ENCODE results near the gene CERT1. TPM values are rescaled to one million over a fixed set of nuclear protein-coding genes. Genes with fewer than 3 reads are reported as not detected.

CERT1 gene
- total and polyA plus RNA-seq, 8 donors: 49.2 to 72.7 (median 56.9) TPM

- DNase-seq (no peak), ATAC-seq (no peak)
- TF ChIP-seq CTCF (IDR thresholded peaks at IDR 0.05): no peak
- intact Hi-C loops (cut with DNase I): no loop called here
- Histone ChIP-seq H3K9me3 (no peaks in the 10 kb centered on the region), H3K27me3 (no peaks in the 10 kb centered on the region), H3K36me3 (peaks cover 0 to 10% of the 10 kb centered on the region in 2 donors), H3K27ac (no peak overlapping the region), H3K4me3 (no peak overlapping the region), H3K4me1 (no peaks in the 10 kb centered on the region)
These were observed 144.0 kb downstream of the CERT1 start for GRCh38 chr5:75367401-75367800.

GRCh38 chr5:75366787-75367186 lies 144.6 kb downstream of the CERT1 start:
- TF ChIP-seq CTCF (IDR thresholded peaks at IDR 0.05): no peak
- peaks cover 0 to 15% of the 10 kb centered on the region in 2 donors for H3K36me3 ChIP-seq
- no peak overlapping the region for H3K27ac ChIP-seq
- DNase-seq: no peak
- H3K27me3 ChIP-seq: no peaks in the 10 kb centered on the region
- no peaks in the 10 kb centered on the region for H3K4me1 ChIP-seq
- H3K9me3 ChIP-seq: no peaks in the 10 kb centered on the region
- ATAC-seq: no peak
- H3K4me3 ChIP-seq: no peak overlapping the region
- intact Hi-C loops (cut with DNase I): no loop called here

- intact Hi-C loops (cut with DNase I): no loop called here
- ATAC-seq: no peak
- no peak for TF ChIP-seq CTCF (IDR thresholded peaks at IDR 0.05)
- Histone ChIP-seq H3K27ac (no peak overlapping the region), H3K27me3 (no peaks in the 10 kb centered on the region), H3K4me1 (no peaks in the 10 kb centered on the region), H3K9me3 (no peaks in the 10 kb centered on the region), H3K36me3 (peaks cover 0 to 26% of the 10 kb centered on the region in 2 donors), H3K4me3 (no peak overlapping the region)
- DNase-seq: no peak
These were observed 145.7 kb downstream of the CERT1 start for GRCh38 chr5:75365740-75366139.

GRCh38 chr5:75364571-75365280 lies 146.7 kb downstream of the CERT1 start:
- Histone ChIP-seq H3K36me3 (peaks cover 0 to 36% of the 10 kb centered on the region in 2 donors), H3K9me3 (no peaks in the 10 kb centered on the region), H3K27ac (no peak overlapping the region), H3K27me3 (no peaks in the 10 kb centered on the region), H3K4me1 (no peaks in the 10 kb centered on the region), H3K4me3 (no peak overlapping the region)
- intact Hi-C loops (cut with DNase I): no loop called here
- ATAC-seq: no peak
- no peak for DNase-seq
- no peak for TF ChIP-seq CTCF (IDR thresholded peaks at IDR 0.05)

- H3K9me3 ChIP-seq: no peaks in the 10 kb centered on the region
- TF ChIP-seq CTCF (IDR thresholded peaks at IDR 0.05): no peak
- DNase-seq (peak in 2 of 4 donors; percentile 43 to 57), ATAC-seq (peak; percentile 92)
- H3K27ac ChIP-seq: no peak overlapping the region
- H3K36me3 ChIP-seq: peaks cover 0 to 44% of the 10 kb centered on the region in 2 donors
- no peak overlapping the region for H3K4me3 ChIP-seq
- no peaks in the 10 kb centered on the region for H3K4me1 ChIP-seq
- intact Hi-C loops (cut with DNase I): no loop called here
- no peaks in the 10 kb centered on the region for H3K27me3 ChIP-seq
These were observed 147.5 kb downstream of the CERT1 start for GRCh38 chr5:75363726-75364495.

All from left lung (tissue), 10 donors.